ENCODE results near the gene ZRANB3. TPM values are rescaled to one million over a fixed set of nuclear protein-coding genes. Genes with fewer than 3 reads are reported as not detected.

ZRANB3 gene
- total RNA-seq, 1 experiment from 2014 or later: 15.7 TPM

Other genes with a start within 250 kb of the ZRANB3 start
- 10.8 and 16.2 TPM in 2 replicates for gene R3HDM1, start 266 bp upstream of the ZRANB3 start, total RNA-seq (2014; rRNA removed; shearing (Covaris generic))
- gene UBXN4, start 210.6 kb upstream of the ZRANB3 start, total RNA-seq (2014; rRNA removed; shearing (Covaris generic)): 101 and 114 TPM in 2 replicates

Data from A172 (cell line).